H7 (cell line): ENCODE measurements around the gene MYRFL. TPM values are rescaled to one million over a fixed set of nuclear protein-coding genes. Genes with fewer than 3 reads are reported as not detected.
A peak's percentile ranks its signal among the peaks of the same experiment; 100 is the strongest.

Experiments used
- DNase-seq: peaks from one replicate; pipeline ENCODE4 v3.0.0; 2012
- H3K27me3 ChIP-seq: 2 replicates; pipeline ENCODE4 v1.6.0; 2011; ENCODE audit warnings: mild to moderate bottlenecking, low read length; ENCODE audit not compliant: control insufficient read depth, insufficient read depth
- H3K36me3 ChIP-seq: replicated peaks from 2 replicates; pipeline ENCODE4 v1.5.1; 2011; ENCODE audit warnings: low read length; ENCODE audit not compliant: control insufficient read depth, insufficient read depth
- H3K4me3 ChIP-seq: 2 replicates; pipeline ENCODE4 v1.5.1; 2011; ENCODE audit warnings: low read depth, mild to moderate bottlenecking, control low read depth, low read length, moderate library complexity; ENCODE audit not compliant: insufficient read depth
- total RNA-seq: library from RNA; depleted of rRNA; stranded (reverse); fragments of >200 nt; shearing (Covaris generic); gene quantifications from 2 replicates; pipeline ENCODE4 v1.2.3, GENCODE V29; 2014

The MYRFL gene
- total RNA-seq, 1 experiment from 2014 or later: not detected

GRCh38 chr12:69872804-69873203 is 47.8 kb downstream of the MYRFL start:
- Histone ChIP-seq H3K27me3 (no peaks in the 10 kb centered on the region), H3K4me3 (no peak overlapping the region), H3K36me3 (no peaks in the 10 kb centered on the region)
- no peak for DNase-seq

- DNase-seq: no peak
- Histone ChIP-seq H3K4me3 (no peak overlapping the region), H3K36me3 (no peaks in the 10 kb centered on the region), H3K27me3 (no peaks in the 10 kb centered on the region)
Measured at GRCh38 chr12:69873429-69873828, 48.4 kb downstream of the MYRFL start.

GRCh38 chr12:69874606-69875005 is 49.6 kb downstream of the MYRFL start:
- DNase-seq: no peak
- Histone ChIP-seq H3K4me3 (no peak overlapping the region), H3K27me3 (no peaks in the 10 kb centered on the region), H3K36me3 (no peaks in the 10 kb centered on the region)

GRCh38 chr12:69875416-69875935 is 50.4 kb downstream of the MYRFL start:
- no peaks in the 10 kb centered on the region for H3K36me3 ChIP-seq
- no peak for DNase-seq
- H3K4me3 ChIP-seq: no peak overlapping the region
- no peaks in the 10 kb centered on the region for H3K27me3 ChIP-seq

GRCh38 chr12:69879007-69879960 is 54.3 kb downstream of the MYRFL start:
- no peak overlapping the region for H3K4me3 ChIP-seq
- no peaks in the 10 kb centered on the region for H3K36me3 ChIP-seq
- H3K27me3 ChIP-seq: no peaks in the 10 kb centered on the region
- peak; percentile 75 for DNase-seq

GRCh38 chr12:69880571-69880970 is 55.5 kb downstream of the MYRFL start:
- DNase-seq: peak; percentile 17
- no peak overlapping the region for H3K4me3 ChIP-seq
- no peaks in the 10 kb centered on the region for H3K36me3 ChIP-seq
- no peaks in the 10 kb centered on the region for H3K27me3 ChIP-seq

- no peaks in the 10 kb centered on the region for H3K27me3 ChIP-seq
- no peak overlapping the region for H3K4me3 ChIP-seq
- no peaks in the 10 kb centered on the region for H3K36me3 ChIP-seq
- no peak for DNase-seq
Measured at GRCh38 chr12:69881771-69882170, 56.7 kb downstream of the MYRFL start.

- Histone ChIP-seq H3K36me3 (no peaks in the 10 kb centered on the region), H3K4me3 (no peak overlapping the region), H3K27me3 (no peaks in the 10 kb centered on the region)
- no peak for DNase-seq
Measured at GRCh38 chr12:69884386-69884785, 59.4 kb downstream of the MYRFL start.

GRCh38 chr12:69885658-69886057 is 60.6 kb downstream of the MYRFL start:
- Histone ChIP-seq H3K36me3 (no peaks in the 10 kb centered on the region), H3K27me3 (no peaks in the 10 kb centered on the region), H3K4me3 (no peak overlapping the region)
- no peak for DNase-seq

GRCh38 chr12:69886109-69886508 is 61.1 kb downstream of the MYRFL start:
- H3K27me3 ChIP-seq: no peaks in the 10 kb centered on the region
- H3K4me3 ChIP-seq: no peak overlapping the region
- no peaks in the 10 kb centered on the region for H3K36me3 ChIP-seq
- DNase-seq: no peak

- no peak for DNase-seq
- no peaks in the 10 kb centered on the region for H3K27me3 ChIP-seq
- H3K4me3 ChIP-seq: no peak overlapping the region
- no peaks in the 10 kb centered on the region for H3K36me3 ChIP-seq
Measured at GRCh38 chr12:69886715-69887114, 61.7 kb downstream of the MYRFL start.

GRCh38 chr12:69888901-69889300 is 63.9 kb downstream of the MYRFL start:
- DNase-seq: no peak
- Histone ChIP-seq H3K4me3 (no peak overlapping the region), H3K27me3 (no peaks in the 10 kb centered on the region), H3K36me3 (no peaks in the 10 kb centered on the region)

- Histone ChIP-seq H3K27me3 (no peaks in the 10 kb centered on the region), H3K36me3 (no peaks in the 10 kb centered on the region), H3K4me3 (no peak overlapping the region)
- no peak for DNase-seq
Measured at GRCh38 chr12:69894800-69895383, 69.9 kb downstream of the MYRFL start.

GRCh38 chr12:69896653-69897381 is 71.8 kb downstream of the MYRFL start:
- Histone ChIP-seq H3K27me3 (no peaks in the 10 kb centered on the region), H3K4me3 (no peak overlapping the region), H3K36me3 (no peaks in the 10 kb centered on the region)
- DNase-seq: peak; percentile 30
